ENCODE data around the gene RNF166.

The RNF166 gene

GRCh38 chr16:88650749-88651275, 55.4 kb downstream of the RNF166 start, which contains the start of gene CYBA:
Gene CYBA (minus strand): TSS chr16:88651053. CDS start chr16:88651013, 40 bp downstream.
- DNase-seq, result no peak

GRCh38 chr16:88649924-88650748, 56.1 kb downstream of the RNF166 start:
- DNase-seq, result peak; percentile 76

GRCh38 chr16:88649195-88649923, 56.8 kb downstream of the RNF166 start:
- no peak for DNase-seq

- DNase-seq, result no peak
Observed at GRCh38 chr16:88647178-88648070, 58.8 kb downstream of the RNF166 start.
